Hepatocyte (in vitro differentiated cells): ENCODE data around the gene ATP8B4.

Source experiments
- EZH2 ChIP-seq: fragments of 200-600 bp; sonication (generic); IDR thresholded peaks from 2 replicates; pipeline ENCODE4 v1.6.1; 2016; ENCODE audit warnings: antibody characterized with exemption, mild to moderate bottlenecking, borderline replicate concordance
- EZH2phosphoT487 ChIP-seq: fragments of 200-600 bp; sonication (generic); IDR thresholded peaks from one replicate; pipeline ENCODE4 v1.6.1; 2018; ENCODE audit warnings: antibody characterized with exemption, mild to moderate bottlenecking, low read depth, moderate library complexity; ENCODE audit not compliant: unreplicated experiment, severe bottlenecking

DNA sequence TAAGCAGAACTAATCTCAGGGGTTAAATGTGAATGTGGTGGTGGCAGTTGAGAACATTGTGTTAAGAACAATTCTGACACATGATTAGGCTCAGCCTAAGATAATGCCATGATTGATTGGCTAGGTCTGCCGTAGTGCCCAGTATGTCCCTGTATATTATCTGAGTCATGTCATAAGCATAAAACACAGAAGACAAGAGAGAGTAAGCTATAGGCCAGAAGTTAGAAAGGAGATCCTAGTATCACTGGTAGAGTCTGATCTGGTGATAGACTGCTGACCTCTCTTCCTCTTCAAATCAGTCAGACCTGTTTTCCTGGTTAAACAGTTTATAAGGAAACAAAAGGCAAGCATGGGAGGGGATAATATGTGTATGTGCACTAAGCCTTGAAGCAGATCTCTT is 30.1 kb upstream of the ATP8B4 start:
- TF ChIP-seq EZH2 (no peak), EZH2phosphoT487 (no peak)
